ENCODE measurements around the gene LAMA2.

LAMA2 gene

GRCh38 chr6:128882991-128883611 lies at the start of gene LAMA2:
LAMA2 (plus strand) TSS chr6:128883138; CDS start chr6:128883246, 108 bp downstream.
- no peak for DNase-seq

- no peak for DNase-seq
These were observed 46.2 kb upstream of the LAMA2 start for GRCh38 chr6:128836761-128837160.

GRCh38 chr6:128841518-128841917 lies 41.4 kb upstream of the LAMA2 start:
- no peak for DNase-seq

GRCh38 chr6:128844598-128844997 lies 38.3 kb upstream of the LAMA2 start:
- DNase-seq: no peak

- no peak for DNase-seq
These were observed 35.3 kb upstream of the LAMA2 start for GRCh38 chr6:128847431-128848210.

- DNase-seq: no peak
These were observed 34.6 kb upstream of the LAMA2 start for GRCh38 chr6:128848212-128848935.

- no peak for DNase-seq
These were observed 27.3 kb upstream of the LAMA2 start for GRCh38 chr6:128855581-128856085.

- no peak for DNase-seq
These were observed 25.1 kb upstream of the LAMA2 start for GRCh38 chr6:128857806-128858205.

- DNase-seq: no peak
These were observed 22.2 kb upstream of the LAMA2 start for GRCh38 chr6:128860782-128861181.

- DNase-seq: no peak
These were observed 19.0 kb upstream of the LAMA2 start for GRCh38 chr6:128863983-128864382.

- no peak for DNase-seq
These were observed 12.2 kb upstream of the LAMA2 start for GRCh38 chr6:128870746-128871145.

- DNase-seq: no peak
These were observed 8.1 kb upstream of the LAMA2 start for GRCh38 chr6:128874863-128875262.

- no peak for DNase-seq
These were observed 378 bp upstream of the LAMA2 start for GRCh38 chr6:128882560-128882959.

- no peak for DNase-seq
These were observed 968 bp downstream of the LAMA2 start for GRCh38 chr6:128883906-128884305.

- no peak for DNase-seq
These were observed 2.4 kb downstream of the LAMA2 start for GRCh38 chr6:128885381-128885780.

- no peak for DNase-seq
These were observed 3.8 kb downstream of the LAMA2 start for GRCh38 chr6:128886706-128887105.

- DNase-seq: no peak
These were observed 5.7 kb downstream of the LAMA2 start for GRCh38 chr6:128888444-128889175.

- DNase-seq: no peak
These were observed 6.9 kb downstream of the LAMA2 start for GRCh38 chr6:128889870-128890269.

GRCh38 chr6:128892079-128892478 lies 9.1 kb downstream of the LAMA2 start:
- no peak for DNase-seq

- DNase-seq: no peak
These were observed 16.6 kb downstream of the LAMA2 start for GRCh38 chr6:128899341-128900050.

GRCh38 chr6:128903715-128904114 lies 20.8 kb downstream of the LAMA2 start:
- no peak for DNase-seq

GRCh38 chr6:128914051-128914450 lies 31.1 kb downstream of the LAMA2 start:
- no peak for DNase-seq

Data from NCI-H2171 treated with DMSO at 0.1 percent for 48 hours (cell line).